Measurements from ENCODE around the gene C20orf202.

C20orf202 gene

GRCh38 chr20:1195226-1195625 is 8.0 kb upstream of the C20orf202 start:
- H3K4me3 ChIP-seq (ENCODE audit: low read depth in 1 of 2, low read length in 1 of 2): no peak overlapping the region
- peaks cover 19% of the 10 kb centered on the region for H3K27me3 ChIP-seq
- no peaks in the 10 kb centered on the region for H3K4me1 ChIP-seq (ENCODE audit: control insufficient read depth in 1 of 2, insufficient read depth in 1 of 2, low read depth in 1 of 2, low read length in 1 of 2)
- no peaks in the 10 kb centered on the region for H3K9me3 ChIP-seq
- H3K36me3 ChIP-seq: no peaks in the 10 kb centered on the region
- H3K27ac ChIP-seq: no peak overlapping the region
- no peak for TF ChIP-seq CTCF (IDR thresholded peaks at IDR 0.05)

- H3K27me3 ChIP-seq: peaks cover 7% of the 10 kb centered on the region
- H3K36me3 ChIP-seq: no peaks in the 10 kb centered on the region
- H3K9me3 ChIP-seq: no peaks in the 10 kb centered on the region
- no peak overlapping the region for H3K4me3 ChIP-seq (ENCODE audit: low read depth in 1 of 2, low read length in 1 of 2)
- no peaks in the 10 kb centered on the region for H3K4me1 ChIP-seq (ENCODE audit: control insufficient read depth in 1 of 2, insufficient read depth in 1 of 2, low read depth in 1 of 2, low read length in 1 of 2)
- no peak overlapping the region for H3K27ac ChIP-seq
- no peak for TF ChIP-seq CTCF (IDR thresholded peaks at IDR 0.05)
These were observed 6.6 kb upstream of the C20orf202 start for GRCh38 chr20:1196634-1197033.

- no peaks in the 10 kb centered on the region for H3K36me3 ChIP-seq
- H3K4me1 ChIP-seq (ENCODE audit: control insufficient read depth in 1 of 2, insufficient read depth in 1 of 2, low read depth in 1 of 2, low read length in 1 of 2): no peaks in the 10 kb centered on the region
- no peak overlapping the region for H3K27ac ChIP-seq
- H3K4me3 ChIP-seq (ENCODE audit: low read depth in 1 of 2, low read length in 1 of 2): no peak overlapping the region
- peaks cover 5% of the 10 kb centered on the region for H3K27me3 ChIP-seq
- no peak for TF ChIP-seq CTCF (IDR thresholded peaks at IDR 0.05)
- H3K9me3 ChIP-seq: no peaks in the 10 kb centered on the region
These were observed 5.5 kb upstream of the C20orf202 start for GRCh38 chr20:1197801-1198200.

GRCh38 chr20:1198751-1199150 is 4.5 kb upstream of the C20orf202 start:
- peaks cover 5% of the 10 kb centered on the region for H3K27me3 ChIP-seq
- TF ChIP-seq CTCF (IDR thresholded peaks at IDR 0.05): no peak
- no peaks in the 10 kb centered on the region for H3K9me3 ChIP-seq
- H3K27ac ChIP-seq: no peak overlapping the region
- no peaks in the 10 kb centered on the region for H3K4me1 ChIP-seq (ENCODE audit: control insufficient read depth in 1 of 2, insufficient read depth in 1 of 2, low read depth in 1 of 2, low read length in 1 of 2)
- H3K36me3 ChIP-seq: no peaks in the 10 kb centered on the region
- no peak overlapping the region for H3K4me3 ChIP-seq (ENCODE audit: low read depth in 1 of 2, low read length in 1 of 2)

- Histone ChIP-seq H3K36me3 (no peaks in the 10 kb centered on the region), H3K27ac (no peak overlapping the region), H3K27me3 (peaks cover 9% of the 10 kb centered on the region), H3K9me3 (no peaks in the 10 kb centered on the region), H3K4me1 (ENCODE audit: control insufficient read depth in 1 of 2, insufficient read depth in 1 of 2, low read depth in 1 of 2, low read length in 1 of 2) (no peaks in the 10 kb centered on the region), H3K4me3 (ENCODE audit: low read depth in 1 of 2, low read length in 1 of 2) (no peak overlapping the region)
- TF ChIP-seq CTCF (IDR thresholded peaks at IDR 0.05): no peak
These were observed 3.9 kb upstream of the C20orf202 start for GRCh38 chr20:1199212-1199873.
